Keratinocyte (primary cell): ENCODE measurements around the gene SPRTN. TPM values are rescaled to one million over a fixed set of nuclear protein-coding genes. Genes with fewer than 3 reads are reported as not detected.
A peak's percentile ranks its signal among the peaks of the same experiment; 100 is the strongest.

ENCODE experiments used
- DNase-seq: peaks from one replicate; pipeline ENCODE4 v3.0.0-alpha.2; 2011; ENCODE audit warnings: low read depth, missing footprints, low spot score
- FAIRE-seq: peaks from 2 replicates; lab custom pipeline; 2011; peaks lifted over from hg19 to GRCh38; lab: Jason Lieb, UNC
- H2AFZ ChIP-seq: 2 replicates; pipeline ENCODE4 v1.6.0; 2012; ENCODE audit warnings: low read length, control low read depth, inconsistent platforms; ENCODE audit not compliant: control insufficient read depth
- H3K27ac ChIP-seq: 2 replicates; pipeline ENCODE4 v1.5.1; 2011; ENCODE audit warnings: low read length; ENCODE audit not compliant: control insufficient read depth, insufficient read depth
- H3K27me3 ChIP-seq: 3 replicates; pipeline ENCODE4 v1.6.0; 2011; ENCODE audit warnings: low read length; ENCODE audit not compliant: control insufficient read depth, insufficient read depth; ENCODE audit errors: extremely low read depth
- H3K36me3 ChIP-seq, 2 experiments: 2 replicates in 1 of 2; 3 replicates in 1 of 2; pipeline ENCODE4 v1.5.1; 2011; ENCODE audit warnings: low read length in 2 of 2, mild to moderate bottlenecking in 1 of 2; ENCODE audit not compliant: control insufficient read depth in 2 of 2, insufficient read depth in 2 of 2; ENCODE audit errors: extremely low read depth in 1 of 2
- H3K4me1 ChIP-seq: 3 replicates; pipeline ENCODE4 v1.5.1; 2011; ENCODE audit warnings: low read length; ENCODE audit not compliant: control insufficient read depth, insufficient read depth; ENCODE audit errors: extremely low read depth
- H3K4me2 ChIP-seq: 3 replicates; pipeline ENCODE4 v1.6.0; 2011; ENCODE audit warnings: low read depth, low read length; ENCODE audit not compliant: control insufficient read depth, insufficient read depth; ENCODE audit errors: extremely low read depth
- H3K4me3 ChIP-seq, 3 experiments: fragments of 200-600 bp in 1 of 3; sonication (generic) in 1 of 3; 2 replicates in 2 of 3; 3 replicates in 1 of 3; pipeline ENCODE4 v1.5.1; 2011 to 2016; ENCODE audit warnings: low read length in 3 of 3, mild to moderate bottlenecking in 3 of 3, control low read depth in 2 of 3, inconsistent platforms in 1 of 3, low read depth in 1 of 3, mixed read lengths in 1 of 3, mixed run types in 1 of 3, moderate library complexity in 1 of 3; ENCODE audit not compliant: control insufficient read depth in 2 of 3, insufficient read depth in 2 of 3; ENCODE audit errors: extremely low read depth in 1 of 3
- H3K79me2 ChIP-seq: 2 replicates; pipeline ENCODE4 v1.6.0; 2012; ENCODE audit warnings: low read length; ENCODE audit not compliant: control insufficient read depth, insufficient read depth
- H3K9ac ChIP-seq: 3 replicates; pipeline ENCODE4 v1.6.0; 2011; ENCODE audit warnings: low read length; ENCODE audit not compliant: control insufficient read depth, insufficient read depth; ENCODE audit errors: extremely low read depth
- H3K9me1 ChIP-seq: 3 replicates; pipeline ENCODE4 v1.6.0; 2011; ENCODE audit warnings: low read length; ENCODE audit not compliant: control insufficient read depth, insufficient read depth; ENCODE audit errors: extremely low read depth
- H3K9me3 ChIP-seq: 2 replicates; pipeline ENCODE4 v1.5.1; 2012; ENCODE audit warnings: low read depth, low read length; ENCODE audit not compliant: control insufficient read depth
- H4K20me1 ChIP-seq: 3 replicates; pipeline ENCODE4 v1.6.0; 2011; ENCODE audit warnings: low read length; ENCODE audit not compliant: control insufficient read depth, insufficient read depth; ENCODE audit errors: extremely low read depth
- EZH2 ChIP-seq: IDR thresholded peaks from one replicate; pipeline ENCODE4 v1.6.1; 2012; ENCODE audit warnings: inconsistent platforms, mild to moderate bottlenecking, low read length, moderate library complexity
- dilution Hi-C: fragments of 300-500 bp; cut with MboI; formaldehyde crosslinking; loops from one replicate; pipeline ENCODE4 v1.7.0; 2020; ENCODE audit warnings: low sequenced_read_pairs; ENCODE audit not compliant: extremely low pct_ligation_motif_present
- polyA plus RNA-seq, 5 experiments: library from polyadenylated mRNA; depleted of rRNA in 3 of 5; stranded (reverse) in 3 of 5; stranded (forward) in 1 of 5; unstranded in 1 of 5; fragments of >200 nt; gene quantifications; 1 replicate in 1 of 5; 2 replicates in 3 of 5; 3 replicates in 1 of 5; pipeline versions ENCODE4 v1.2.1 to v1.2.3, GENCODE V29; 2011 to 2012; ENCODE audit warnings: missing spikeins in 2 of 5, low read depth in 1 of 5, low replicate concordance in 1 of 5
- TF ChIP-seq, protein P1 (sequence below), 3 experiments: IDR thresholded peaks in 1 of 3; conservative IDR thresholded peaks in 1 of 3; optimal IDR thresholded peaks in 1 of 3; 2 replicates in 2 of 3; 3 replicates in 1 of 3; pipeline versions ENCODE3 to v1.5.1; 2011; ENCODE audit warnings: low read length in 3 of 3, mild to moderate bottlenecking in 3 of 3, moderate library complexity in 2 of 3, control low read depth in 1 of 3, inconsistent platforms in 1 of 3; ENCODE audit not compliant: insufficient read depth in 2 of 3; ENCODE audit errors: extremely low read depth in 1 of 3

Gene SPRTN
- polyA plus RNA-seq, 1 donor (not counting 4 experiments of a cell fraction or from before 2014, with no cell fraction given) = 17.4 TPM

DNA sequence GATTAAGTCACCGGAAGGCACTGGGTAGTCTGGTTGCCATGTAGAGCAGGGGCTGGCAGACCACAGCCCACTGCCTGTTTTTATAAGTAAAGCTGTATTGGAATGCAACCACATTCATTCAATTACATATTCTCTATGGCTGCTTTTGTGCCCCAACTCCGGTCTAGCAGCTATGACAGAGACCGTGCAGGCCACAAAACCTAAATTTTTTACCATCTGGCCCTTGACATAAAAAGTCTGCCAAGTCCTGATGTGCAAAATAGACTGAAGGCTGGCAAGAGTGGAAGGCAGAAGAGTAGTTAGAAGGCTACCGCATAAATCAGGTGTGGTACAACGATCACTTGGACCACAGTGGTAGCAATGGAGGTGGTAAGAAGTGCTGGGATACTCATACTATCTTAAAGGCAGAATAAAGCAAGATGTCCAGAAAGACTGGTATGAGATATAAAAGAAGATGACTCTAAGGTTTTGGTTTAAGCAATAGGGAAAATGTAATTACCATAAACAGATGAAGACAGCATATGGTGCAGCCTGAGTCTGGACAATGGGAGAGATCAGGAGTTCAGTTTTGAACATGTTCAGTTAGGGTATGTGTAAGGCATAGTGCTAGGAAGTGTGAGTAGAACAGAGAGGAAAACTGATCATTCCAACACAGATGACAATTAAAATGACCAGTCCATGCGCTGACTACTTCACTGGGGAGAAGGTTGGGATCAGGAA, 46.8 kb downstream of the SPRTN start:
- no peak for TF ChIP-seq EZH2
- TF ChIP-seq, protein P1, sequence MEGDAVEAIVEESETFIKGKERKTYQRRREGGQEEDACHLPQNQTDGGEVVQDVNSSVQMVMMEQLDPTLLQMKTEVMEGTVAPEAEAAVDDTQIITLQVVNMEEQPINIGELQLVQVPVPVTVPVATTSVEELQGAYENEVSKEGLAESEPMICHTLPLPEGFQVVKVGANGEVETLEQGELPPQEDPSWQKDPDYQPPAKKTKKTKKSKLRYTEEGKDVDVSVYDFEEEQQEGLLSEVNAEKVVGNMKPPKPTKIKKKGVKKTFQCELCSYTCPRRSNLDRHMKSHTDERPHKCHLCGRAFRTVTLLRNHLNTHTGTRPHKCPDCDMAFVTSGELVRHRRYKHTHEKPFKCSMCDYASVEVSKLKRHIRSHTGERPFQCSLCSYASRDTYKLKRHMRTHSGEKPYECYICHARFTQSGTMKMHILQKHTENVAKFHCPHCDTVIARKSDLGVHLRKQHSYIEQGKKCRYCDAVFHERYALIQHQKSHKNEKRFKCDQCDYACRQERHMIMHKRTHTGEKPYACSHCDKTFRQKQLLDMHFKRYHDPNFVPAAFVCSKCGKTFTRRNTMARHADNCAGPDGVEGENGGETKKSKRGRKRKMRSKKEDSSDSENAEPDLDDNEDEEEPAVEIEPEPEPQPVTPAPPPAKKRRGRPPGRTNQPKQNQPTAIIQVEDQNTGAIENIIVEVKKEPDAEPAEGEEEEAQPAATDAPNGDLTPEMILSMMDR (optimal IDR thresholded peaks at IDR 0.05 in 1 of 3, IDR thresholded peaks at IDR 0.05 in 1 of 3, conservative IDR thresholded peaks at IDR 0.05 in 1 of 3; ENCODE audit: extremely low read depth in 1 of 3, insufficient read depth in 2 of 3, low read length in 3 of 3) = no peak
- Histone ChIP-seq H3K4me3 (no peak overlapping the region), H3K9me3 (no peaks in the 10 kb centered on the region), H4K20me1 (no peaks in the 10 kb centered on the region), H3K9ac (no peak overlapping the region), H3K36me3 (peaks cover 0 to 5% of the 10 kb centered on the region in 2 experiments), H3K4me1 (peaks cover 49% of the 10 kb centered on the region), H3K4me2 (peak overlapping the region; percentile 16), H3K79me2 (peaks cover 57% of the 10 kb centered on the region), H3K27me3 (no peaks in the 10 kb centered on the region), H3K27ac (no peak overlapping the region), H3K9me1 (peaks cover 2% of the 10 kb centered on the region), H2AFZ (no peak overlapping the region)
- dilution Hi-C loops = no loop called here
- DNase-seq (no peak), FAIRE-seq (peak; percentile 13)

DNA sequence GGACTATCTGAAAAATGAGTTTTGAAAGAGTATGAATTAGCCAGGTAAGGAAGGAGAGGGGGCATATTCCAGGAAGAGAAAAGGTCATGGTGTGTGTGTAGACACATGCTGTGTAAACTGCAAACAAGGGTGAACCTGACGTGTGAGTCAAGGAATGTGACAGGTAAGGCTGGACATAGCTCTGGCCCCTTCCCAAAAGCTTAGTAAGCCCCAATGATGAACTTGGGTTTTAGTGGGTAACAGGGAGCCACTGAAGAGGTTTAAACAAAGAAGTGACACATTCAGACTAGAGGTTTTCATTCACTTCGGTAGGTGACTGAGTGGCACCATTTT, 47.3 kb downstream of the SPRTN start:
- H3K4me3 ChIP-seq = no peak overlapping the region
- peaks cover 0 to 5% of the 10 kb centered on the region in 2 experiments for H3K36me3 ChIP-seq
- TF ChIP-seq EZH2 = no peak
- TF ChIP-seq, protein P1 (optimal IDR thresholded peaks at IDR 0.05 in 1 of 3, IDR thresholded peaks at IDR 0.05 in 1 of 3, conservative IDR thresholded peaks at IDR 0.05 in 1 of 3; ENCODE audit: extremely low read depth in 1 of 3, insufficient read depth in 2 of 3, low read length in 3 of 3) = no peak
- no peaks in the 10 kb centered on the region for H3K9me3 ChIP-seq
- dilution Hi-C loops = no loop called here
- H4K20me1 ChIP-seq = no peaks in the 10 kb centered on the region
- H3K79me2 ChIP-seq = peaks cover 61% of the 10 kb centered on the region
- H3K4me1 ChIP-seq = peaks cover 55% of the 10 kb centered on the region
- DNase-seq (no peak), FAIRE-seq (peak; percentile 89)
- H3K9me1 ChIP-seq = peaks cover 2% of the 10 kb centered on the region
- no peak overlapping the region for H3K9ac ChIP-seq
- no peak overlapping the region for H2AFZ ChIP-seq
- H3K27ac ChIP-seq = no peak overlapping the region
- H3K4me2 ChIP-seq = peak overlapping the region; percentile 16
- no peaks in the 10 kb centered on the region for H3K27me3 ChIP-seq
